Muscle of arm (tissue), 12 donors: ENCODE results near the gene AMBRA1. TPM values are rescaled to one million over a fixed set of nuclear protein-coding genes. Genes with fewer than 3 reads are reported as not detected.

Source experiments
- DNase-seq: peaks from one replicate; pipeline ENCODE4 v3.0.0-alpha.2; 2013
- polyA plus RNA-seq, 12 donors: library from polyadenylated mRNA; unstranded; fragments of 120-200 nt; gene quantifications; one replicate each; pipeline ENCODE4 v1.2.1, GENCODE V29; 2013; ENCODE audit not compliant: insufficient read length in 12 of 12

The AMBRA1 gene
- polyA plus RNA-seq, 12 donors: 10.8 to 20.0 (median 11.9) TPM; not detected in 1

GRCh38 chr11:46369458-46370152 lies 224.2 kb downstream of the AMBRA1 start:
- no peak for DNase-seq

- DNase-seq: no peak
Observed at GRCh38 chr11:46367916-46368267, 225.9 kb downstream of the AMBRA1 start.

- peak; percentile 76 for DNase-seq
Observed at GRCh38 chr11:46367244-46367915, 226.4 kb downstream of the AMBRA1 start.

GRCh38 chr11:46366661-46367161 lies 227.1 kb downstream of the AMBRA1 start:
- no peak for DNase-seq

GRCh38 chr11:46366260-46366659 lies 227.6 kb downstream of the AMBRA1 start:
- no peak for DNase-seq

GRCh38 chr11:46364791-46365190 lies 229.0 kb downstream of the AMBRA1 start:
- DNase-seq: no peak

GRCh38 chr11:46364056-46364455 lies 229.8 kb downstream of the AMBRA1 start:
- DNase-seq: no peak

GRCh38 chr11:46363455-46364005 lies 230.3 kb downstream of the AMBRA1 start:
- no peak for DNase-seq

GRCh38 chr11:46363031-46363407 lies 230.8 kb downstream of the AMBRA1 start:
- DNase-seq: no peak

GRCh38 chr11:46362156-46363030 lies 231.4 kb downstream of the AMBRA1 start:
- DNase-seq: no peak

GRCh38 chr11:46361283-46362155 lies 232.3 kb downstream of the AMBRA1 start:
- peak; percentile 71 for DNase-seq

- no peak for DNase-seq
Observed at GRCh38 chr11:46360878-46361277, 232.9 kb downstream of the AMBRA1 start.

- DNase-seq: no peak
Observed at GRCh38 chr11:46359953-46360352, 233.9 kb downstream of the AMBRA1 start.

GRCh38 chr11:46357483-46357936 lies 236.3 kb downstream of the AMBRA1 start:
- no peak for DNase-seq

- DNase-seq: no peak
Observed at GRCh38 chr11:46356924-46357482, 236.8 kb downstream of the AMBRA1 start.

GRCh38 chr11:46353698-46354097 lies 240.1 kb downstream of the AMBRA1 start:
- DNase-seq: no peak

- no peak for DNase-seq
Observed at GRCh38 chr11:46352063-46352841, 241.6 kb downstream of the AMBRA1 start.

- DNase-seq: no peak
Observed at GRCh38 chr11:46351606-46352005, 242.2 kb downstream of the AMBRA1 start.

- DNase-seq: no peak
Observed at GRCh38 chr11:46351148-46351547, 242.7 kb downstream of the AMBRA1 start.

- no peak for DNase-seq
Observed at GRCh38 chr11:46350695-46351094, 243.1 kb downstream of the AMBRA1 start.
